WTC11 (cell line): ENCODE results near the gene IDH3A. TPM values are rescaled to one million over a fixed set of nuclear protein-coding genes. Genes with fewer than 3 reads are reported as not detected.

Experiments used
- AFF4 ChIP-seq: sonication (generic); formaldehyde crosslinking; IDR thresholded peaks from 2 replicates; pipeline ENCODE4 v1.8.1; 2023; ENCODE audit warnings: mild to moderate bottlenecking, missing genetic modification reagents, borderline replicate concordance
- CBFB ChIP-seq: sonication (generic); formaldehyde crosslinking; IDR thresholded peaks from 2 replicates; pipeline ENCODE4 v1.8.1; 2022; ENCODE audit warnings: mild to moderate bottlenecking, low read depth, missing genetic modification reagents
- CREM ChIP-seq: sonication (generic); formaldehyde crosslinking; IDR thresholded peaks from 2 replicates; pipeline ENCODE4 v1.8.1; 2022; ENCODE audit warnings: mild to moderate bottlenecking, missing genetic modification reagents, moderate library complexity
- E2F1 ChIP-seq: sonication (generic); formaldehyde crosslinking; IDR thresholded peaks from 2 replicates; pipeline ENCODE4 v1.8.0; 2022; ENCODE audit warnings: mild to moderate bottlenecking, missing genetic modification reagents
- E2F4 ChIP-seq: sonication (generic); formaldehyde crosslinking; IDR thresholded peaks from 2 replicates; pipeline ENCODE4 v1.8.1; 2022; ENCODE audit warnings: low read depth, mild to moderate bottlenecking, moderate library complexity, missing genetic modification reagents, borderline replicate concordance
- E2F5 ChIP-seq: sonication (generic); formaldehyde crosslinking; IDR thresholded peaks from 2 replicates; pipeline ENCODE4 v1.8.1; 2022; ENCODE audit warnings: mild to moderate bottlenecking, moderate library complexity, missing genetic modification reagents
- ELF4 ChIP-seq: sonication (generic); formaldehyde crosslinking; IDR thresholded peaks from 2 replicates; pipeline ENCODE4 v1.8.1; 2022; ENCODE audit warnings: low read depth, mild to moderate bottlenecking, moderate library complexity, missing genetic modification reagents
- ETV6 ChIP-seq: sonication (generic); formaldehyde crosslinking; IDR thresholded peaks from 2 replicates; pipeline ENCODE4 v1.8.1; 2022; ENCODE audit warnings: mild to moderate bottlenecking, missing genetic modification reagents
- FOXK1 ChIP-seq: sonication (generic); formaldehyde crosslinking; IDR thresholded peaks from 2 replicates; pipeline ENCODE4 v1.8.0; 2022; ENCODE audit warnings: mild to moderate bottlenecking, moderate library complexity, missing genetic modification reagents
- HMGA2 ChIP-seq: fragments of 250-450 bp; sonication (Bioruptor Pico); IDR thresholded peaks from 2 replicates; pipeline ENCODE4 v1.4.0; 2021; ENCODE audit warnings: mild to moderate bottlenecking, moderate library complexity
- JUN ChIP-seq: sonication (generic); formaldehyde crosslinking; IDR thresholded peaks from 2 replicates; pipeline ENCODE4 v1.8.0; 2023; ENCODE audit warnings: mild to moderate bottlenecking, missing genetic modification reagents
- MAX ChIP-seq: sonication (generic); formaldehyde crosslinking; IDR thresholded peaks from 2 replicates; pipeline ENCODE4 v1.8.0; 2022; ENCODE audit warnings: mild to moderate bottlenecking, missing genetic modification reagents
- NR1H2 ChIP-seq: sonication (generic); formaldehyde crosslinking; IDR thresholded peaks from 2 replicates; pipeline ENCODE4 v1.9.0; 2021; ENCODE audit warnings: mild to moderate bottlenecking, moderate library complexity, missing genetic modification reagents
- NR3C1 ChIP-seq: sonication (generic); formaldehyde crosslinking; conservative IDR thresholded peaks from 2 replicates; pipeline ENCODE4 v1.8.1; 2023; ENCODE audit warnings: low read depth, mild to moderate bottlenecking, missing genetic modification reagents
- OVOL2 ChIP-seq: fragments of 250-450 bp; sonication (Bioruptor Pico); IDR thresholded peaks from 2 replicates; pipeline ENCODE4 v1.9.0; 2021; ENCODE audit warnings: mild to moderate bottlenecking, borderline replicate concordance
- PREB ChIP-seq: sonication (generic); formaldehyde crosslinking; IDR thresholded peaks from 2 replicates; pipeline ENCODE4 v1.8.1; 2022; ENCODE audit warnings: mild to moderate bottlenecking, missing genetic modification reagents, moderate library complexity, borderline replicate concordance
- STAT6 ChIP-seq: sonication (generic); formaldehyde crosslinking; conservative IDR thresholded peaks from 2 replicates; pipeline ENCODE4 v1.8.1; 2023; ENCODE audit warnings: mild to moderate bottlenecking, low read depth, missing genetic modification reagents, moderate library complexity
- TEAD1 ChIP-seq: sonication (generic); formaldehyde crosslinking; IDR thresholded peaks from 2 replicates; pipeline ENCODE4 v1.8.0; 2022; ENCODE audit warnings: mild to moderate bottlenecking, missing genetic modification reagents
- TP53 ChIP-seq: sonication (generic); formaldehyde crosslinking; IDR thresholded peaks from 2 replicates; pipeline ENCODE4 v1.8.1; 2023; ENCODE audit warnings: mild to moderate bottlenecking, missing genetic modification reagents
- ZBTB21 ChIP-seq: sonication (generic); formaldehyde crosslinking; IDR thresholded peaks from 2 replicates; pipeline ENCODE4 v1.8.1; 2023; ENCODE audit warnings: mild to moderate bottlenecking, missing genetic modification reagents, borderline replicate concordance
- ZNF138 ChIP-seq: sonication (generic); formaldehyde crosslinking; conservative IDR thresholded peaks from 2 replicates; pipeline ENCODE4 v1.8.1; 2022; ENCODE audit warnings: mild to moderate bottlenecking, moderate library complexity, missing genetic modification reagents
- ZNF281 ChIP-seq: sonication (generic); formaldehyde crosslinking; IDR thresholded peaks from 2 replicates; pipeline ENCODE4 v1.8.0; 2023; ENCODE audit warnings: mild to moderate bottlenecking, missing genetic modification reagents
- ZNF317 ChIP-seq: sonication (generic); formaldehyde crosslinking; IDR thresholded peaks from 2 replicates; pipeline ENCODE4 v1.8.1; 2023; ENCODE audit warnings: low read depth, mild to moderate bottlenecking, moderate library complexity, missing genetic modification reagents, borderline replicate concordance
- ZNF416 ChIP-seq: fragments of 250-450 bp; sonication (Bioruptor Pico); IDR thresholded peaks from 2 replicates; pipeline ENCODE4 v1.9.0; 2021; ENCODE audit warnings: mild to moderate bottlenecking, inconsistent platforms
- ZNF671 ChIP-seq: fragments of 250-450 bp; sonication (Bioruptor Pico); IDR thresholded peaks from 2 replicates; pipeline ENCODE4 v1.8.0; 2021; ENCODE audit warnings: mild to moderate bottlenecking
- total RNA-seq: library from RNA; stranded (reverse); gene quantifications from 3 replicates; pipeline ENCODE4 v1.2.3, GENCODE V29; 2021

IDH3A gene
- total RNA-seq, 1 experiment from 2014 or later: 56.6 TPM

- TF ChIP-seq NR1H2 (CRISPR knock-in tag) (no peak), E2F4 (CRISPR knock-in tag) (no peak), E2F5 (peak; percentile 71; the same call in 1 of the 2 replicates), CREM (CRISPR knock-in tag) (no peak), HMGA2 (CRISPR knock-in tag) (no peak), MAX (CRISPR knock-in tag) (no peak), STAT6 (no peak), TP53 (peak; percentile 62; the same call in 1 of the 2 replicates), ZBTB21 (CRISPR knock-in tag) (no peak), ZNF138 (CRISPR knock-in tag) (no peak), ETV6 (CRISPR knock-in tag) (peak; percentile 63; the same call in 1 of the 2 replicates), OVOL2 (no peak), CBFB (CRISPR knock-in tag) (no peak), ZNF317 (CRISPR knock-in tag) (no peak), PREB (CRISPR knock-in tag) (no peak), ZNF281 (CRISPR knock-in tag) (no peak), TEAD1 (CRISPR knock-in tag) (no peak), FOXK1 (CRISPR knock-in tag) (peak; percentile 46; the same call in 1 of the 2 replicates), ELF4 (CRISPR knock-in tag) (no peak), NR3C1 (CRISPR knock-in tag) (no peak), JUN (no peak), AFF4 (CRISPR knock-in tag) (no peak), ZNF671 (no peak), ZNF416 (CRISPR knock-in tag) (no peak), E2F1 (CRISPR knock-in tag) (no peak)
Measured at GRCh38 chr15:78149068-78149804, at the start of gene IDH3A (continued).
